Esophagus muscularis mucosa (tissue), 3 donors: ENCODE measurements around the gene HTR2C.

Source experiments
- POLR2A ChIP-seq: fragments of 450-650 bp; IDR thresholded peaks from one replicate; pipeline ENCODE4 v1.6.1; 2017; ENCODE audit warnings: antibody characterized with exemption, moderate library complexity, mild to moderate bottlenecking, low read depth
- TF ChIP-seq, protein P1 (sequence below), 3 experiments: fragments of 200-600 bp in 2 of 3; fragments of 450-650 bp in 1 of 3; sonication (generic) in 2 of 3; IDR thresholded peaks; one replicate each; pipeline ENCODE4 v1.5.1; 2017 to 2019; ENCODE audit warnings: antibody characterized with exemption in 3 of 3, mild to moderate bottlenecking in 2 of 3, moderate library complexity in 1 of 3

DNA sequence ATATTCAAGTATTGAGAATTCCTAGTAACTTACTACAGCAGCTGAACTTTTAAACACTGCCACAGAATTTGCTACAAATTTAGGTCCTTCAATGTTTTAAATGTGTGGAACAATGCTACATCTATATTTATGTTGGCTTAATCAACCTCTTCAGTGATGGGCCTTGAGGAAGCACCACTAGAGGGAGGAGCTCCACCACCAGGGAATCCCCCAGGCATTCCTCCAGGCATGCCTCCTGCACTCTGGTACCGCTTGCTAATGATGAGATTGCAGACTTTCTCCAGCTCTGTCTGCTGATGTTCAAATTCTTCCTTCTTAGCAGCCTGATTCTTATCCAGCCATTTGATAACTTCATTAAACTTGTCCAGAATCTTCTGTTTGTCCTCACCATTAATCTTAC lies 190.8 kb downstream of the HTR2C start:
- TF ChIP-seq, protein P1, sequence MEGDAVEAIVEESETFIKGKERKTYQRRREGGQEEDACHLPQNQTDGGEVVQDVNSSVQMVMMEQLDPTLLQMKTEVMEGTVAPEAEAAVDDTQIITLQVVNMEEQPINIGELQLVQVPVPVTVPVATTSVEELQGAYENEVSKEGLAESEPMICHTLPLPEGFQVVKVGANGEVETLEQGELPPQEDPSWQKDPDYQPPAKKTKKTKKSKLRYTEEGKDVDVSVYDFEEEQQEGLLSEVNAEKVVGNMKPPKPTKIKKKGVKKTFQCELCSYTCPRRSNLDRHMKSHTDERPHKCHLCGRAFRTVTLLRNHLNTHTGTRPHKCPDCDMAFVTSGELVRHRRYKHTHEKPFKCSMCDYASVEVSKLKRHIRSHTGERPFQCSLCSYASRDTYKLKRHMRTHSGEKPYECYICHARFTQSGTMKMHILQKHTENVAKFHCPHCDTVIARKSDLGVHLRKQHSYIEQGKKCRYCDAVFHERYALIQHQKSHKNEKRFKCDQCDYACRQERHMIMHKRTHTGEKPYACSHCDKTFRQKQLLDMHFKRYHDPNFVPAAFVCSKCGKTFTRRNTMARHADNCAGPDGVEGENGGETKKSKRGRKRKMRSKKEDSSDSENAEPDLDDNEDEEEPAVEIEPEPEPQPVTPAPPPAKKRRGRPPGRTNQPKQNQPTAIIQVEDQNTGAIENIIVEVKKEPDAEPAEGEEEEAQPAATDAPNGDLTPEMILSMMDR (IDR thresholded peaks at IDR 0.05): no peak
- TF ChIP-seq POLR2A: no peak
